ENCODE data around the gene TSPAN12. TPM values are rescaled to one million over a fixed set of nuclear protein-coding genes. Genes with fewer than 3 reads are reported as not detected.

The TSPAN12 gene
- total and polyA plus RNA-seq, 2 donors (not counting 1 experiment from before 2014, with no cell fraction given): not detected

GRCh38 chr7:120785095-120785494 is 72.8 kb downstream of the TSPAN12 start:
- Mint-ChIP-seq H3K9me3 (ENCODE audit: insufficient read depth) (no peaks in the 10 kb centered on the region), H3K4me3 (no peak overlapping the region), H3K27me3 (peaks cover 13% of the 10 kb centered on the region), H3K27ac (no peak overlapping the region), H3K4me1 (no peaks in the 10 kb centered on the region)
- H2AFZ ChIP-seq (ENCODE audit: insufficient read depth, low read depth, low read length, poor library complexity, severe bottlenecking): no peak overlapping the region
- no peaks in the 10 kb centered on the region for H3K79me2 ChIP-seq (ENCODE audit: control insufficient read depth, insufficient read depth, low read length)
- H3K4me1 ChIP-seq (ENCODE audit: control insufficient read depth in 2 of 2, insufficient read depth in 2 of 2, low read length in 2 of 2): no peaks in the 10 kb centered on the region
- H3K36me3 ChIP-seq (replicated peaks in 1 of 2; ENCODE audit: control extremely low read depth in 1 of 2, control insufficient read depth in 1 of 2, extremely low read depth in 1 of 2, insufficient read depth in 2 of 2, low read length in 1 of 2): no peaks in the 10 kb centered on the region
- H4K20me1 ChIP-seq (ENCODE audit: control insufficient read depth, insufficient read depth, low read length, poor library complexity, severe bottlenecking): no peaks in the 10 kb centered on the region
- ChIA-PET POLR2A (no interaction called here), CTCF (interaction anchor here (1.1 kb wide), 1 partner anchor 11 kb away, joined by 3 read pairs; no protein-coding TSS in a partner anchor)
- ATAC-seq (ENCODE audit: low read depth) (no peak), DNase-seq (no peak)
- H3K4me2 ChIP-seq (replicated peaks; ENCODE audit: low read depth, low read length, poor library complexity, severe bottlenecking): no peak overlapping the region
- TF ChIP-seq EZH2 (IDR thresholded peaks at IDR 0.05; ENCODE audit: borderline replicate concordance, insufficient read depth, low read depth, low read length, poor library complexity, severe bottlenecking): no peak
- no peak for TF ChIP-seq CTCF (IDR thresholded peaks at IDR 0.05)
- H3K27me3 ChIP-seq (replicated peaks in 1 of 4; ENCODE audit: control extremely low read depth in 1 of 4, control insufficient read depth in 3 of 4, insufficient read depth in 4 of 4, low read length in 3 of 4): peaks cover 0 to 2% (median 0%) of the 10 kb centered on the region in 4 experiments
- intact Hi-C loops (cut with micrococcal nuclease): no loop called here
- no peaks in the 10 kb centered on the region for H3K9me3 ChIP-seq (ENCODE audit: control extremely low read depth in 1 of 3, control insufficient read depth in 2 of 3, insufficient read depth in 1 of 3, low read length in 2 of 3)
- 64% methylated on average over 1 of the region's 1 CpG for WGBS (ENCODE audit: insufficient coverage)
- no peak overlapping the region for H3K4me3 ChIP-seq (ENCODE audit: control extremely low read depth in 1 of 5, extremely low read depth in 1 of 5, insufficient read depth in 1 of 5, low read depth in 2 of 5, low read length in 4 of 5)
- H3K27ac ChIP-seq (ENCODE audit: low read length in 2 of 2): no peak overlapping the region
- H3K9ac ChIP-seq (ENCODE audit: low read length): no peak overlapping the region

- TF ChIP-seq CTCF (IDR thresholded peaks at IDR 0.05): no peak
- no peak overlapping the region for H3K4me3 Mint-ChIP-seq
- CTCF ChIA-PET: interaction anchor here (0.6 to 2.4 kb wide), 2 partner anchors 8 to 74 kb away, joined by 3 to 9 read pairs; no protein-coding TSS in a partner anchor
These were observed 74.2 kb downstream of the TSPAN12 start for GRCh38 chr7:120783721-120784120.

More at GRCh38 chr7:120783721-120784120, 74.2 kb downstream of the TSPAN12 start:
- H2AFZ ChIP-seq (ENCODE audit: insufficient read depth, low read depth, low read length, poor library complexity, severe bottlenecking): no peak overlapping the region
- no peaks in the 10 kb centered on the region for H3K4me1 ChIP-seq (ENCODE audit: control insufficient read depth in 2 of 2, insufficient read depth in 2 of 2, low read length in 2 of 2)
- ATAC-seq (ENCODE audit: low read depth) (no peak), DNase-seq (no peak)
- no peak overlapping the region for H3K27ac Mint-ChIP-seq
- no CpG with 5 or more reads among the region's 5 CpGs for whole genome bisulfite sequencing (ENCODE audit: insufficient coverage)
- no peaks in the 10 kb centered on the region for H3K36me3 ChIP-seq (replicated peaks in 1 of 2; ENCODE audit: control extremely low read depth in 1 of 2, control insufficient read depth in 1 of 2, extremely low read depth in 1 of 2, insufficient read depth in 2 of 2, low read length in 1 of 2)
- H3K27ac ChIP-seq (ENCODE audit: low read length in 2 of 2): no peak overlapping the region
- H3K9me3 ChIP-seq (ENCODE audit: control extremely low read depth in 1 of 3, control insufficient read depth in 2 of 3, insufficient read depth in 1 of 3, low read length in 2 of 3): no peaks in the 10 kb centered on the region
- no peak overlapping the region for H3K9ac ChIP-seq (ENCODE audit: low read length)
- POLR2A ChIA-PET: no interaction called here
- no peaks in the 10 kb centered on the region for H4K20me1 ChIP-seq (ENCODE audit: control insufficient read depth, insufficient read depth, low read length, poor library complexity, severe bottlenecking)
- no peaks in the 10 kb centered on the region for H3K4me1 Mint-ChIP-seq
- no peaks in the 10 kb centered on the region for H3K9me3 Mint-ChIP-seq (ENCODE audit: insufficient read depth)
- peaks cover 0 to 2% (median 0%) of the 10 kb centered on the region in 4 experiments for H3K27me3 ChIP-seq (replicated peaks in 1 of 4; ENCODE audit: control extremely low read depth in 1 of 4, control insufficient read depth in 3 of 4, insufficient read depth in 4 of 4, low read length in 3 of 4)
- no peak overlapping the region for H3K4me3 ChIP-seq (ENCODE audit: control extremely low read depth in 1 of 5, extremely low read depth in 1 of 5, insufficient read depth in 1 of 5, low read depth in 2 of 5, low read length in 4 of 5)
- intact Hi-C loops (cut with micrococcal nuclease): no loop called here
- H3K79me2 ChIP-seq (ENCODE audit: control insufficient read depth, insufficient read depth, low read length): no peaks in the 10 kb centered on the region
- H3K4me2 ChIP-seq (replicated peaks; ENCODE audit: low read depth, low read length, poor library complexity, severe bottlenecking): no peak overlapping the region
- H3K27me3 Mint-ChIP-seq: peaks cover 10% of the 10 kb centered on the region
